Mucosa of stomach (tissue), 1 donor: ENCODE data around the gene TLK2.
A peak's percentile ranks its signal among the peaks of the same experiment; 100 is the strongest.

Experiments
- H3K27me3 ChIP-seq: one replicate; pipeline ENCODE4 v1.7.0; 2013; ENCODE audit warnings: mild to moderate bottlenecking, low read length; ENCODE audit not compliant: control insufficient read depth, insufficient read depth
- H3K36me3 ChIP-seq: one replicate; pipeline ENCODE4 v1.7.0; 2013; ENCODE audit warnings: low read length; ENCODE audit not compliant: control insufficient read depth, insufficient read depth
- H3K4me1 ChIP-seq: one replicate; pipeline ENCODE4 v1.7.0; 2013; ENCODE audit warnings: mild to moderate bottlenecking, low read length; ENCODE audit not compliant: control insufficient read depth, insufficient read depth
- H3K4me3 ChIP-seq: one replicate; pipeline ENCODE4 v1.7.0; 2013; ENCODE audit warnings: low read length
- H3K9ac ChIP-seq: one replicate; pipeline ENCODE4 v1.7.0; 2013; ENCODE audit warnings: mild to moderate bottlenecking, low read length, moderate library complexity
- H3K9me3 ChIP-seq: one replicate; pipeline ENCODE4 v1.7.0; 2013; ENCODE audit warnings: mild to moderate bottlenecking, low read length, moderate library complexity; ENCODE audit not compliant: control insufficient read depth
- donor health status: Pancreatic carcinoma.

The TLK2 gene

GRCh38 chr17:62628831-62629555 lies 150.4 kb downstream of the TLK2 start:
- Histone ChIP-seq H3K4me1 (peaks cover 4% of the 10 kb centered on the region), H3K9me3 (no peaks in the 10 kb centered on the region), H3K4me3 (no peak overlapping the region), H3K27me3 (peaks cover 31% of the 10 kb centered on the region), H3K36me3 (no peaks in the 10 kb centered on the region), H3K9ac (peak overlapping the region; percentile 34)

- Histone ChIP-seq H3K9ac (no peak overlapping the region), H3K9me3 (no peaks in the 10 kb centered on the region), H3K4me1 (peaks cover 4% of the 10 kb centered on the region), H3K4me3 (no peak overlapping the region), H3K27me3 (peaks cover 31% of the 10 kb centered on the region), H3K36me3 (no peaks in the 10 kb centered on the region)
These were observed 151.1 kb downstream of the TLK2 start for GRCh38 chr17:62629556-62630364.

GRCh38 chr17:62630365-62631085 lies 151.9 kb downstream of the TLK2 start:
- no peaks in the 10 kb centered on the region for H3K9me3 ChIP-seq
- H3K9ac ChIP-seq = no peak overlapping the region
- H3K4me1 ChIP-seq = peaks cover 4% of the 10 kb centered on the region
- H3K27me3 ChIP-seq = peaks cover 31% of the 10 kb centered on the region
- H3K36me3 ChIP-seq = no peaks in the 10 kb centered on the region
- H3K4me3 ChIP-seq = no peak overlapping the region

GRCh38 chr17:62631086-62631935 lies 152.7 kb downstream of the TLK2 start:
- Histone ChIP-seq H3K4me3 (no peak overlapping the region), H3K36me3 (no peaks in the 10 kb centered on the region), H3K27me3 (peaks cover 31% of the 10 kb centered on the region), H3K9me3 (no peaks in the 10 kb centered on the region), H3K4me1 (peaks cover 4% of the 10 kb centered on the region), H3K9ac (no peak overlapping the region)

- H3K9me3 ChIP-seq = no peaks in the 10 kb centered on the region
- H3K27me3 ChIP-seq = peaks cover 22% of the 10 kb centered on the region
- H3K4me3 ChIP-seq = no peak overlapping the region
- no peaks in the 10 kb centered on the region for H3K36me3 ChIP-seq
- no peak overlapping the region for H3K9ac ChIP-seq
- H3K4me1 ChIP-seq = peaks cover 4% of the 10 kb centered on the region
These were observed 153.6 kb downstream of the TLK2 start for GRCh38 chr17:62631936-62632924.

- Histone ChIP-seq H3K27me3 (no peaks in the 10 kb centered on the region), H3K36me3 (no peaks in the 10 kb centered on the region), H3K4me3 (no peak overlapping the region), H3K4me1 (no peaks in the 10 kb centered on the region), H3K9me3 (no peaks in the 10 kb centered on the region), H3K9ac (no peak overlapping the region)
These were observed 159.2 kb downstream of the TLK2 start for GRCh38 chr17:62637809-62638208.

GRCh38 chr17:62641153-62641552 lies 162.5 kb downstream of the TLK2 start:
- no peaks in the 10 kb centered on the region for H3K4me1 ChIP-seq
- no peak overlapping the region for H3K4me3 ChIP-seq
- H3K9me3 ChIP-seq = no peaks in the 10 kb centered on the region
- H3K36me3 ChIP-seq = no peaks in the 10 kb centered on the region
- H3K27me3 ChIP-seq = no peaks in the 10 kb centered on the region
- H3K9ac ChIP-seq = no peak overlapping the region

GRCh38 chr17:62641951-62642350 lies 163.3 kb downstream of the TLK2 start:
- Histone ChIP-seq H3K4me3 (no peak overlapping the region), H3K4me1 (no peaks in the 10 kb centered on the region), H3K9ac (no peak overlapping the region), H3K27me3 (no peaks in the 10 kb centered on the region), H3K36me3 (no peaks in the 10 kb centered on the region), H3K9me3 (no peaks in the 10 kb centered on the region)

GRCh38 chr17:62643496-62643895 lies 164.9 kb downstream of the TLK2 start:
- Histone ChIP-seq H3K4me3 (no peak overlapping the region), H3K9me3 (no peaks in the 10 kb centered on the region), H3K4me1 (no peaks in the 10 kb centered on the region), H3K9ac (no peak overlapping the region), H3K36me3 (no peaks in the 10 kb centered on the region), H3K27me3 (no peaks in the 10 kb centered on the region)

GRCh38 chr17:62644487-62645173 lies 166.0 kb downstream of the TLK2 start:
- Histone ChIP-seq H3K9me3 (no peaks in the 10 kb centered on the region), H3K9ac (no peak overlapping the region), H3K36me3 (no peaks in the 10 kb centered on the region), H3K4me1 (no peaks in the 10 kb centered on the region), H3K4me3 (no peak overlapping the region), H3K27me3 (no peaks in the 10 kb centered on the region)
